Body of pancreas (tissue), 4 donors: ENCODE results near the gene ENOPH1.

Experiments
- CTCF ChIP-seq, 7 experiments: fragments of 450-650 bp in 4 of 7; fragments of 200-600 bp in 3 of 7; sonication (generic) in 3 of 7; IDR thresholded peaks; one replicate each; pipeline ENCODE4 v1.5.1; 2016 to 2019; ENCODE audit warnings: antibody characterized with exemption in 7 of 7
- POLR2A ChIP-seq, 3 donors: fragments of 450-650 bp; IDR thresholded peaks; one replicate each; pipeline ENCODE4 v1.6.1; 2016; ENCODE audit warnings: antibody characterized with exemption in 3 of 3, mild to moderate bottlenecking in 2 of 3

GRCh38 chr4:82467471-82467870 is 37.1 kb downstream of the ENOPH1 start:
- TF ChIP-seq CTCF (IDR thresholded peaks at IDR 0.05) (no peak), POLR2A (IDR thresholded peaks at IDR 0.05) (no peak)
